HFF-Myc (cell line): ENCODE measurements around the gene HSD17B10.

Experiments
- DNase-seq: peaks from one replicate; pipeline ENCODE4 v3.0.0-alpha.2; 2011; ENCODE audit warnings: low read depth; ENCODE audit errors: extremely low read depth
- H3K4me3 ChIP-seq: replicated peaks from 2 replicates; pipeline ENCODE4 v1.5.1; 2011; ENCODE audit warnings: low read depth, mild to moderate bottlenecking, control low read depth, low read length
- CTCF ChIP-seq: IDR thresholded peaks from 2 replicates; pipeline ENCODE4 v1.5.1; 2012; ENCODE audit warnings: mild to moderate bottlenecking, low read depth, low read length, control low read depth; ENCODE audit errors: missing control alignments

The HSD17B10 gene

GRCh38 chrX:53395605-53396298 is 38.4 kb downstream of the HSD17B10 start:
- no peak for DNase-seq

DNA sequence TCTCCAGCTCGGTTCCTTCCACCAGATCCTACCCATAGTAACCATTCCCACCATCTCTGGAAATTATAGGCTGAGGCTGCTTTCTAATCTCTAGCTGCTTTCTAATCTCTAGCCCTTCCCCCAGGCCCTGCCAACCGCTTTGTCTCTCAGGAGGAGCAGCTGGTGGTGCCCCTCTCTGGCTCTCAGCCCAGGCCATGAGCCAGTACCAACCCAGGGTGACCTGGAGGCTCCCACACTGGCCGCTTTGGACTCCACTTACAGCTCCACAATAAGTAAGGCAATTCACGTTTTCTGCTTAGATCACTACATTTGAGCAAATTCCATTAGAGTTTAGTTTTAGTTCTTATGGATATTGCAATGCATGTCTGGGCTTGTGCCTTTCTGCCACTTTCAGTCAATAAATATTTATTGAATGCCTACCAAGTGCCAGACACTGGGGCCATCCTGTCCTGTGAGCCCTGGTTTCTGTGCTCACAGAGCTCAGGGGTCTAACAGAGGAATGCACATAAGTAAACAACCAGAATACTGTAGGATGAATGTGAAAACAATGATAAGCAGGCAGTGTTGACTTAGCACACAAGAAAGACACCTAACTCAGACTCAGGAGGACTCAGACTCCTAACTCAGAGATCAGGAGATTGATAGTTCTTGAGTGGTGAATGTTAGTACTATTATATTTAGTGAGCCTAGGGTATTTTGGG is 50.6 kb downstream of the HSD17B10 start:
- TF ChIP-seq CTCF: no peak
- H3K4me3 ChIP-seq: no peak overlapping the region
- no peak for DNase-seq

More at GRCh38 chrX:53395605-53396298, 38.4 kb downstream of the HSD17B10 start:
- H3K4me3 ChIP-seq: no peak overlapping the region
- TF ChIP-seq CTCF: no peak
